Thyroid gland (tissue), 4 donors: Measurements from ENCODE around the gene NCAN. TPM values are rescaled to one million over a fixed set of nuclear protein-coding genes. Genes with fewer than 3 reads are reported as not detected.

Experiments
- DNase-seq, 2 donors: peaks; one replicate each; pipeline ENCODE4 v3.0.0-alpha.2; 2019
- H3K27ac ChIP-seq, 3 donors: fragments of 200-600 bp; sonication (generic); 1 replicate in 2 of 3; 2 replicates in 1 of 3; pipeline ENCODE4 v1.5.1; 2016 to 2019; ENCODE audit warnings: mild to moderate bottlenecking in 1 of 3, moderate library complexity in 1 of 3
- H3K27me3 ChIP-seq: fragments of 200-600 bp; sonication (generic); one replicate; pipeline ENCODE4 v1.5.1; 2019
- H3K36me3 ChIP-seq, 2 donors: fragments of 200-600 bp; sonication (generic); one replicate each; pipeline ENCODE4 v1.5.1; 2016 to 2019
- H3K4me1 ChIP-seq, 2 donors: fragments of 200-600 bp; sonication (generic); one replicate each; pipeline ENCODE4 v1.5.1; 2017 to 2019
- H3K4me3 ChIP-seq, 3 donors: fragments of 200-600 bp; sonication (generic); replicated peaks in 1 of 3; 1 replicate in 2 of 3; 2 replicates in 1 of 3; pipeline ENCODE4 v1.5.1; 2016; ENCODE audit warnings: mild to moderate bottlenecking in 1 of 3
- H3K9me3 ChIP-seq: fragments of 200-600 bp; sonication (generic); one replicate; pipeline ENCODE4 v1.5.1; 2017
- POLR2A ChIP-seq, 2 donors: fragments of 450-650 bp; IDR thresholded peaks; one replicate each; pipeline ENCODE4 v1.6.1; 2017; ENCODE audit warnings: antibody characterized with exemption in 2 of 2, mild to moderate bottlenecking in 2 of 2, moderate library complexity in 1 of 2
- WGBS, 2 donors: methylation state at CpG; one replicate each; pipeline ENCODE4 v1.1.5; 2017; 5-methylcytosine and 5-hydroxymethylcytosine counted together
- intact Hi-C: fragments of 100-400 bp; cut with DNase I; formaldehyde crosslinking; loops from one replicate; pipeline ENCODE4 v1.15.1; 2023
- total RNA-seq, 4 donors: library from RNA; depleted of rRNA; stranded (reverse); fragments of >200 nt; gene quantifications; one replicate each; pipeline ENCODE4 v1.2.3, GENCODE V29; 2016
- TF ChIP-seq, protein P1 (sequence below), 6 experiments: fragments of 200-600 bp in 3 of 6; fragments of 450-650 bp in 3 of 6; sonication (generic) in 3 of 6; IDR thresholded peaks; one replicate each; pipeline ENCODE4 v1.5.1; 2016 to 2019; ENCODE audit warnings: antibody characterized with exemption in 6 of 6, mild to moderate bottlenecking in 2 of 6, inconsistent platforms in 1 of 6, moderate library complexity in 1 of 6

The NCAN gene
- total RNA-seq, 4 donors from 2014 or later = 0.44 TPM; not detected in 3

DNA sequence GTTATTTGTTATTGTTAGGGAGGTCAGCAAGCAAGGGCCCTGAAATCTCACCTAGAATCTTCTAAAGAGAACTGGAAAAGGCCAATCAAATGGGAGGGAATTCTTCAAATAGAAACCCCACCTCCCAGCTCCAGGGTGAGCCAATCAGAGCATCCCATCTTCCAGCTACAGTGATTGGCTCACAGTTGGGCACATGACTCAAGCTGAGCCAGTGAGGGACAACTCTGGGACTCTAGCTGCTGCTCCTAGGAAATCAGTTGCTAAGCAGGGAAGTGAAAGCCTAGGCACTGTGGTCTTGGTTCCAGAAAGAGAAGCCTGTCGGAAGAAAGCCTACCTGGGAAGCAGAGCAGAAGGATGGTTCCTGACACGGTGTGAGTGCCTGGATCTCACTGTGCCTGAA is 48.0 kb downstream of the NCAN start:
- peaks cover 6 to 7% of the 10 kb centered on the region in 2 donors for H3K4me1 ChIP-seq
- intact Hi-C loops = no loop called here
- H3K27ac ChIP-seq = no peak overlapping the region
- H3K27me3 ChIP-seq = no peaks in the 10 kb centered on the region
- no peaks in the 10 kb centered on the region for H3K9me3 ChIP-seq
- H3K4me3 ChIP-seq = no peak overlapping the region
- no peak for DNase-seq
- H3K36me3 ChIP-seq = no peaks in the 10 kb centered on the region
- TF ChIP-seq, protein P1, sequence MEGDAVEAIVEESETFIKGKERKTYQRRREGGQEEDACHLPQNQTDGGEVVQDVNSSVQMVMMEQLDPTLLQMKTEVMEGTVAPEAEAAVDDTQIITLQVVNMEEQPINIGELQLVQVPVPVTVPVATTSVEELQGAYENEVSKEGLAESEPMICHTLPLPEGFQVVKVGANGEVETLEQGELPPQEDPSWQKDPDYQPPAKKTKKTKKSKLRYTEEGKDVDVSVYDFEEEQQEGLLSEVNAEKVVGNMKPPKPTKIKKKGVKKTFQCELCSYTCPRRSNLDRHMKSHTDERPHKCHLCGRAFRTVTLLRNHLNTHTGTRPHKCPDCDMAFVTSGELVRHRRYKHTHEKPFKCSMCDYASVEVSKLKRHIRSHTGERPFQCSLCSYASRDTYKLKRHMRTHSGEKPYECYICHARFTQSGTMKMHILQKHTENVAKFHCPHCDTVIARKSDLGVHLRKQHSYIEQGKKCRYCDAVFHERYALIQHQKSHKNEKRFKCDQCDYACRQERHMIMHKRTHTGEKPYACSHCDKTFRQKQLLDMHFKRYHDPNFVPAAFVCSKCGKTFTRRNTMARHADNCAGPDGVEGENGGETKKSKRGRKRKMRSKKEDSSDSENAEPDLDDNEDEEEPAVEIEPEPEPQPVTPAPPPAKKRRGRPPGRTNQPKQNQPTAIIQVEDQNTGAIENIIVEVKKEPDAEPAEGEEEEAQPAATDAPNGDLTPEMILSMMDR (IDR thresholded peaks at IDR 0.05) = no peak
- TF ChIP-seq POLR2A (IDR thresholded peaks at IDR 0.05) = no peak
- 65 to 74% methylated on average over 2 of the region's 2 CpGs for WGBS, 2 donors

DNA sequence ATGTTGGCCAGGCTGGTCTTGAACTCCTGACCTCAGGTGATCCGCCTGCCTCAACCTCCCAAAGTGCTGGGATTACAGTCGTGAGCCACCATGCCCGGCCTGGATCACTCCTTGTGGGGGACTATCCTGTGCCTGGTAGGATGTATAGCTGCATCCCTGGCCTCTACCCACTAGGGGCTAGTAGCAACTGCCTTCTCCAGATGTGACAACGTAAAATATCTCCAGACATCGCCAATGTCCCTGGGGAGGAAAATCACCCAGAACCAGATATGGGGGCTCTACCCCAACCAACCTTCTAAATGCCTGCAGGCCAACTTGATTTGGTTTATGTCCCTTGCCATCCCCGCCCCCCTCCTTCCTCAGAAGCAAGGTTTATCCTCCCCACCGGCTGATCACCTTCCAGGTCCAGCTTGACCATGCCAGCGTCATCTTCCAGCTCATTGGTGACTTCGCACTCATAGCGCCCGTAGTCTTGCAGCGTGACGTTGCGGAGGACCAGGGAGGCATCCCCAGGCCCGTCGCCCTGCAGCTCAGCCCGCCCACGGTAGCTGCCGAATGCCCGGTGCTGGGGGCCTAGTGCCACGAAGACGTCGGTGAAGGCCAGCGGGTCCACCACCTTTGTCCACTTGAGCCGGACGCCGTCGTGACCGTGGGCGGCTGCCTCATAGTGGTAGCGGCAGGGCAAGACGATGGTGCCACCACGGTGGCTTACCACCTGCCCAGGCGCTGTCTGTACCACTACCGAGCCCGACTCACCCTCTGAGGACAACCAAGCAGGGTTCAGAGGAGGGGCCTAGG is 48.9 kb downstream of the NCAN start:
- Histone ChIP-seq H3K9me3 (no peaks in the 10 kb centered on the region), H3K4me1 (peaks cover 6 to 7% of the 10 kb centered on the region in 2 donors), H3K36me3 (no peaks in the 10 kb centered on the region), H3K4me3 (no peak overlapping the region), H3K27me3 (no peaks in the 10 kb centered on the region), H3K27ac (no peak overlapping the region)
- 54 to 64% methylated on average over 23 to 25 of the region's 36 CpGs for WGBS, 2 donors
- intact Hi-C loops = no loop called here
- no peak for DNase-seq
- no peak for TF ChIP-seq POLR2A (IDR thresholded peaks at IDR 0.05)
- TF ChIP-seq, protein P1 (IDR thresholded peaks at IDR 0.05) = no peak

DNA sequence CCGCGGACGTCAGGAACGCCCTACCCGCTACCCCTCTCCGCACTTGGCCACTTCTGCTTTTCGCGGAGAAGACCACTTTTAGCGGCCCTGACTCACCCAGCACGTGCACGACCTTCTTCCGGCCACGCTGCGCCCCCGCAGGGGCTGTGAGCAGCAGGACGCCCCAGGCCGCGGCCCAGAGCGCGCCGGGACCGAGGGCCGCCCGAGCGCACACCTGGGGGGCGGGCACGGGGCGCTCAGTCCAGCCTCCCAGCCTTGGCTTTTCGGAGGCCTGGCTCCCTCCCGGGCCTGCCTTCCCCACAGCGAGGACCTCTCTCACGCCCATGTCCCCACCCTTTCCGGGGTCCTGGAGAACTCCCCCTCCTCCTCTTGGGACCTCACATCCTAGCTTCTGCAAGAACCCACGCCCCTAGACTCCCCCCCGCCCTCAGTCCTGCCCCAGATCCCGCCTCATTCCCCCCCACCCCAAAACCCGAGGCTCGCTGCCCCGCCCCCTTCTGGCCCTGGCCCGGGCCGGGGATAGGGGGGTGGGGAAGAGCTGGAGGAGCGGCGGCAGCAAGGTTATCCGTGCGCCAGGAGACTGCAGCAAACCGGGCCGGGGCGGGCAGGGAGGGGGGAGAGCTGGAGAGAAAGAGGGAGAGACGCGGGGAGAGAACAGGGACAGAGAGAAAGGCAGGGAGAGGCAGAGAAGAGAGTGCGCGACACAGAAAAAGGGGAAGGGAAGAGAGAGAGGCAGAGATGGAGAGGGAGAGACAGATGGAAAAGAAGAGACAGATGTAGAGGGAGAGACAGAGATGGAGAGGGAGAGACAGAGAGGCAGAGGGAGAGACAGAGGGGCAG is 49.8 kb downstream of the NCAN start:
- TF ChIP-seq, protein P1 (IDR thresholded peaks at IDR 0.05) = no peak
- no peak for TF ChIP-seq POLR2A (IDR thresholded peaks at IDR 0.05)
- DNase-seq = no peak
- Histone ChIP-seq H3K36me3 (no peaks in the 10 kb centered on the region), H3K27ac (no peak overlapping the region), H3K4me1 (peaks cover 6 to 7% of the 10 kb centered on the region in 2 donors), H3K4me3 (no peak overlapping the region), H3K27me3 (no peaks in the 10 kb centered on the region), H3K9me3 (no peaks in the 10 kb centered on the region)
- intact Hi-C loops = no loop called here
- 1 to 2% methylated on average over 24 to 36 of the region's 52 CpGs for WGBS, 2 donors

DNA sequence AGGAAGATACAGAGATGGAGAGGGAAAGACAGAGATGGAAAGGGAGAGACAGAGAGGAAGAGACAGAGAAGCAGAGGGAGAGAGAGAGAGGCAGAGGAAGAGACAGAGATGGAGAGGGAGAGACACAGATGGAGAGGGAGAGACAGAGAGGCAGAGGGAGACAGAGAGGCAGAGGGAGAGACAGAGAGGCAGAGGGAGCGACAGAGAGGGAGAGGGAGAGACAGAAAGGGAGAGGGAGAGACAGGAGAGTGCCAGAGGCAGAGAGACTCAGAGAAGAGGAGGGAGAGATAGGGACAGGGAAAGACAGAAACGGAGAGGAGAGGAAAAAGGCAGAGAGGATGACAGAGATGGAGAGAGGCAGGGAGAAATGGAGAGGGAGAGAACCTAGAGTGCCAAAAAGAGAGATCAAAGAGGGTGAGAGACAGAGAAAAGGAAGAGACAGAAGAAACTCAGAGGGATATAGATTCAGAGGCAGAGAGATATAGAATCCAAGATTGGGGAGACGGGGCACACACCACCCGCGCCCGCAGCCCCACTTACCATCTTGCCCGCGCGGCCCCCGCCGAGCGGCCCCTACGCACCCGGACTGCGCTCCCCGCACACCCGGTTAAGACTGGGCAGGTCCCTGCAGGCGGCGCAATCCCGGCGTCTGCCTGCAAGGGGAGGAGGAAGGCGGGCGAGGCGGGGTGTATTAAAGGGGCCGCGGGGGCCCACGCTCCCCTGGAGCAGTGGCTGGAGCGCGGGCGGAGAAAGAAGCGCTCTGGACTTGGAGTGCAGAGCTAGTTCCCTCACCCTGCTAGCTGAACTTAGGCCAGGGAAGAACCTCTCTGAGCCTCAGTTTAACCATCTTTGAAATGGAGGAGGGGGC is 50.7 kb downstream of the NCAN start:
- intact Hi-C loops = no loop called here
- H3K9me3 ChIP-seq = no peaks in the 10 kb centered on the region
- 7% methylated on average over 12 to 17 of the region's 31 CpGs for WGBS, 2 donors

More for the DNA sequence above, 50.7 kb downstream of the NCAN start:
- H3K27ac ChIP-seq = no peak overlapping the region
- H3K4me3 ChIP-seq = no peak overlapping the region
- H3K4me1 ChIP-seq = peaks cover 6 to 7% of the 10 kb centered on the region in 2 donors
- TF ChIP-seq, protein P1 (IDR thresholded peaks at IDR 0.05) = no peak
- TF ChIP-seq POLR2A (IDR thresholded peaks at IDR 0.05) = no peak
- DNase-seq = no peak
- H3K36me3 ChIP-seq = no peaks in the 10 kb centered on the region
- no peaks in the 10 kb centered on the region for H3K27me3 ChIP-seq
